ENCODE results near the gene MAP2.

MAP2 gene

GRCh38 chr2:209391776-209392401 lies 32.0 kb upstream of the MAP2 start:
- TF ChIP-seq SUZ12 (IDR thresholded peaks at IDR 0.05) (no peak), ARNT (IDR thresholded peaks at IDR 0.05) (no peak), TARDBP (IDR thresholded peaks at IDR 0.05) (no peak), FOXK2 (IDR thresholded peaks at IDR 0.05) (no peak), SP1 (IDR thresholded peaks at IDR 0.05) (no peak), PKNOX1 (IDR thresholded peaks at IDR 0.05) (no peak), HDGF (IDR thresholded peaks at IDR 0.05; ENCODE audit: borderline replicate concordance) (no peak), BHLHE40 (IDR thresholded peaks at IDR 0.05; ENCODE audit: borderline replicate concordance) (no peak), L3MBTL2 (conservative IDR thresholded peaks at IDR 0.05) (no peak), NFRKB (IDR thresholded peaks at IDR 0.05) (no peak)
- DNase-seq (ENCODE audit: extremely low spot score): no peak
- ChIA-PET POLR2A (no interaction called here), CTCF (no interaction called here)

GRCh38 chr2:209395229-209395628 lies 28.6 kb upstream of the MAP2 start:
- ChIA-PET CTCF (no interaction called here), POLR2A (no interaction called here)
- no peak for TF ChIP-seq SUZ12 (IDR thresholded peaks at IDR 0.05)
- TF ChIP-seq TARDBP (IDR thresholded peaks at IDR 0.05): no peak
- no peak for TF ChIP-seq ARNT (IDR thresholded peaks at IDR 0.05)
- TF ChIP-seq L3MBTL2 (conservative IDR thresholded peaks at IDR 0.05): no peak
- no peak for DNase-seq (ENCODE audit: extremely low spot score)

GRCh38 chr2:209395652-209396051 lies 28.2 kb upstream of the MAP2 start:
- DNase-seq (ENCODE audit: extremely low spot score): no peak
- POLR2A ChIA-PET: no interaction called here
- no peak for TF ChIP-seq HDGF (IDR thresholded peaks at IDR 0.05; ENCODE audit: borderline replicate concordance)
- TF ChIP-seq TARDBP (IDR thresholded peaks at IDR 0.05): no peak
- CTCF ChIA-PET: no interaction called here

GRCh38 chr2:209398463-209398862 lies 25.4 kb upstream of the MAP2 start:
- CTCF ChIA-PET: no interaction called here
- POLR2A ChIA-PET: no interaction called here
- no peak for TF ChIP-seq NFRKB (IDR thresholded peaks at IDR 0.05)
- TF ChIP-seq TARDBP (IDR thresholded peaks at IDR 0.05): no peak
- no peak for TF ChIP-seq PKNOX1 (IDR thresholded peaks at IDR 0.05)
- no peak for DNase-seq (ENCODE audit: extremely low spot score)

- ChIA-PET CTCF (no interaction called here), POLR2A (no interaction called here)
- no peak for DNase-seq (ENCODE audit: extremely low spot score)
- TF ChIP-seq FOXA1 (IDR thresholded peaks at IDR 0.05): no peak
- no peak for TF ChIP-seq PKNOX1 (IDR thresholded peaks at IDR 0.05)
- TF ChIP-seq BHLHE40 (IDR thresholded peaks at IDR 0.05; ENCODE audit: borderline replicate concordance): no peak
- TF ChIP-seq HDGF (IDR thresholded peaks at IDR 0.05; ENCODE audit: borderline replicate concordance): no peak
- no peak for TF ChIP-seq FOXM1 (IDR thresholded peaks at IDR 0.05; ENCODE audit: borderline replicate concordance)
- no peak for TF ChIP-seq SUZ12 (IDR thresholded peaks at IDR 0.05)
- no peak for TF ChIP-seq ZNF384 (IDR thresholded peaks at IDR 0.05)
- no peak for TF ChIP-seq ELF4 (IDR thresholded peaks at IDR 0.05)
- no peak for TF ChIP-seq L3MBTL2 (conservative IDR thresholded peaks at IDR 0.05)
- no peak for TF ChIP-seq ARNT (IDR thresholded peaks at IDR 0.05)
- TF ChIP-seq TARDBP (IDR thresholded peaks at IDR 0.05): no peak
- TF ChIP-seq SP1 (IDR thresholded peaks at IDR 0.05): no peak
- TF ChIP-seq CTBP1 (IDR thresholded peaks at IDR 0.05; ENCODE audit: borderline replicate concordance): no peak
- no peak for TF ChIP-seq LEF1 (IDR thresholded peaks at IDR 0.05; ENCODE audit: borderline replicate concordance)
- no peak for TF ChIP-seq NFRKB (IDR thresholded peaks at IDR 0.05)
- TF ChIP-seq FOXK2 (IDR thresholded peaks at IDR 0.05): no peak
Measured at GRCh38 chr2:209401788-209402187, 22.1 kb upstream of the MAP2 start.

GRCh38 chr2:209411296-209411695 lies 12.6 kb upstream of the MAP2 start:
- CTCF ChIA-PET: no interaction called here

GRCh38 chr2:209411718-209412117 lies 12.1 kb upstream of the MAP2 start:
- no peak for DNase-seq (ENCODE audit: extremely low spot score)
- ChIA-PET POLR2A (no interaction called here), CTCF (no interaction called here)
- TF ChIP-seq HDGF (IDR thresholded peaks at IDR 0.05; ENCODE audit: borderline replicate concordance) (no peak), NFRKB (IDR thresholded peaks at IDR 0.05) (no peak), FOXA1 (IDR thresholded peaks at IDR 0.05) (no peak), PKNOX1 (IDR thresholded peaks at IDR 0.05) (no peak), BHLHE40 (IDR thresholded peaks at IDR 0.05; ENCODE audit: borderline replicate concordance) (no peak), CTBP1 (IDR thresholded peaks at IDR 0.05; ENCODE audit: borderline replicate concordance) (no peak)

More at GRCh38 chr2:209411296-209411695, 12.6 kb upstream of the MAP2 start:
- DNase-seq (ENCODE audit: extremely low spot score): no peak
- TF ChIP-seq FOXM1 (IDR thresholded peaks at IDR 0.05; ENCODE audit: borderline replicate concordance) (no peak), CTBP1 (IDR thresholded peaks at IDR 0.05; ENCODE audit: borderline replicate concordance) (no peak), ZNF384 (IDR thresholded peaks at IDR 0.05) (no peak)
- POLR2A ChIA-PET: no interaction called here
